ENCODE measurements around the gene AASDHPPT. TPM values are rescaled to one million over a fixed set of nuclear protein-coding genes. Genes with fewer than 3 reads are reported as not detected.

Gene AASDHPPT
- total RNA-seq, 4 donors from 2014 or later: 24.5 to 35.8 (median 29.0) TPM

- no peak for TF ChIP-seq CTCF (IDR thresholded peaks at IDR 0.05)
- ATAC-seq (ENCODE audit: low FRiP score) (no peak), DNase-seq (ENCODE audit: low spot score) (no peak)
These were observed 14.5 kb upstream of the AASDHPPT start for GRCh38 chr11:106063009-106063408.

GRCh38 chr11:106070606-106071005 is 6.9 kb upstream of the AASDHPPT start:
- TF ChIP-seq CTCF (IDR thresholded peaks at IDR 0.05): no peak
- ATAC-seq (ENCODE audit: low FRiP score): no peak
- no peak for DNase-seq (ENCODE audit: low spot score)

- DNase-seq (ENCODE audit: low spot score) (no peak), ATAC-seq (ENCODE audit: low FRiP score) (no peak)
- TF ChIP-seq CTCF (IDR thresholded peaks at IDR 0.05): no peak
These were observed 4.7 kb upstream of the AASDHPPT start for GRCh38 chr11:106072804-106073203.

- ATAC-seq (ENCODE audit: low FRiP score) (peak; percentile 3), DNase-seq (ENCODE audit: low spot score) (no peak)
- no peak for TF ChIP-seq CTCF (IDR thresholded peaks at IDR 0.05)
These were observed 1.1 kb upstream of the AASDHPPT start for GRCh38 chr11:106076171-106076918.

- TF ChIP-seq CTCF (IDR thresholded peaks at IDR 0.05): no peak
- DNase-seq (ENCODE audit: low spot score): peak; percentile 87
- ATAC-seq (ENCODE audit: low FRiP score): peak; percentile 99
These were observed 398 bp upstream of the AASDHPPT start, which contains the start of gene KBTBD3 for GRCh38 chr11:106076919-106077608. Gene KBTBD3 (minus strand): TSS chr11:106077347. CDS start chr11:106059097, 18,250 bp downstream.

GRCh38 chr11:106082096-106082495 is 4.6 kb downstream of the AASDHPPT start:
- ATAC-seq (ENCODE audit: low FRiP score) (no peak), DNase-seq (ENCODE audit: low spot score) (no peak)
- no peak for TF ChIP-seq CTCF (IDR thresholded peaks at IDR 0.05)
